ENCODE measurements around the gene FAM168A.

DNA sequence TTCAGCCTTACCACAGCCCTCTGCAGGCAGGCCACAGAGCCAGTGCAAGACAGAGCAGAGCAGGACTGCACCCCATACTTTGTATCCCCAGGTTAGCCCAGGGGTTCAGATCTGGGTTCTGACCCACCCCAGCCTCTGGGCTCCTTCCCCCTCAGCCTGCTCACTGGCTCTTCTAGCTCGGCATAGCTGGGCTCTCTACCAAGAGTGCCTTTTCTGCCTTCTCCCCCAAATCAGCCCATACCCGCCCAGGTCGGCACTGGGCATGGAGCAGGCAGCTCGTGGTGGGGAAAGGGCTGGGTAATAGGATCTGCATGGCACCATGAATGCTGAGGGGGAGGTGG lies 213.4 kb downstream of the FAM168A start:
- TF ChIP-seq, protein P1, sequence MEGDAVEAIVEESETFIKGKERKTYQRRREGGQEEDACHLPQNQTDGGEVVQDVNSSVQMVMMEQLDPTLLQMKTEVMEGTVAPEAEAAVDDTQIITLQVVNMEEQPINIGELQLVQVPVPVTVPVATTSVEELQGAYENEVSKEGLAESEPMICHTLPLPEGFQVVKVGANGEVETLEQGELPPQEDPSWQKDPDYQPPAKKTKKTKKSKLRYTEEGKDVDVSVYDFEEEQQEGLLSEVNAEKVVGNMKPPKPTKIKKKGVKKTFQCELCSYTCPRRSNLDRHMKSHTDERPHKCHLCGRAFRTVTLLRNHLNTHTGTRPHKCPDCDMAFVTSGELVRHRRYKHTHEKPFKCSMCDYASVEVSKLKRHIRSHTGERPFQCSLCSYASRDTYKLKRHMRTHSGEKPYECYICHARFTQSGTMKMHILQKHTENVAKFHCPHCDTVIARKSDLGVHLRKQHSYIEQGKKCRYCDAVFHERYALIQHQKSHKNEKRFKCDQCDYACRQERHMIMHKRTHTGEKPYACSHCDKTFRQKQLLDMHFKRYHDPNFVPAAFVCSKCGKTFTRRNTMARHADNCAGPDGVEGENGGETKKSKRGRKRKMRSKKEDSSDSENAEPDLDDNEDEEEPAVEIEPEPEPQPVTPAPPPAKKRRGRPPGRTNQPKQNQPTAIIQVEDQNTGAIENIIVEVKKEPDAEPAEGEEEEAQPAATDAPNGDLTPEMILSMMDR (IDR thresholded peaks at IDR 0.05) = no peak
- TF ChIP-seq POLR2A (IDR thresholded peaks at IDR 0.05; ENCODE audit: low read depth) = no peak
- TF ChIP-seq POLR2AphosphoS5 (IDR thresholded peaks at IDR 0.05) = no peak

Data from esophagus muscularis mucosa (tissue), 3 donors.